ENCODE results near the gene CLPTM1.
"Not testable (repeated sequence)": the region's sequence is repeated elsewhere in the genome, so short reads cannot be mapped to it uniquely, and the experiment has no call there.

Gene CLPTM1

DNA sequence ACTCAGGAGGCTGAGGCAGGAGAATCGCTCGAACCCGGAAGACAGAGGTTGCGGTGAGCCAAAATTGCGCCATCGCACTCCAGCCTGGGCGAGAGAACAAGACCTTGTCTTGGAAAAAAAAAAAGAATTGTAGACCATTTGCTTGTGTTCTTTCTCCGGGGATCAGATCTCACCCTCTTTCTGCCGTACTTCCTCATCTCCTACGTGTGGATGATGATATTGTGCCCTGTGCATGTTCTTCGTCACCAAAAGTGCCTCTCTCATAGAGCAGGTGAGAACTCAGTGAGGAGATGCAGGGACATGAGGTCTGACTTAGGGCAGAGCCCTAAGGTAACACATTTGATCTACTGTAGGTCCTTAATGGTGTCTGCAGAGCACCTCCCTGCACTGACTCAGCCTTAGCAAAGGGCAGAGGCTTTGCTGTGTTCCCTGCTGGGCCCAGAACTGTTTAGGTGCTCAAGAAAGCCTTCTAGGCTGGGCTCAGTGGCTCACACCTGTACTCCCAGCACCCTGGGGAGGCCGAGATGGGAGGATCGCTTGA lies 8.1 kb upstream of the CLPTM1 start:
- DNase-seq: no peak

DNA sequence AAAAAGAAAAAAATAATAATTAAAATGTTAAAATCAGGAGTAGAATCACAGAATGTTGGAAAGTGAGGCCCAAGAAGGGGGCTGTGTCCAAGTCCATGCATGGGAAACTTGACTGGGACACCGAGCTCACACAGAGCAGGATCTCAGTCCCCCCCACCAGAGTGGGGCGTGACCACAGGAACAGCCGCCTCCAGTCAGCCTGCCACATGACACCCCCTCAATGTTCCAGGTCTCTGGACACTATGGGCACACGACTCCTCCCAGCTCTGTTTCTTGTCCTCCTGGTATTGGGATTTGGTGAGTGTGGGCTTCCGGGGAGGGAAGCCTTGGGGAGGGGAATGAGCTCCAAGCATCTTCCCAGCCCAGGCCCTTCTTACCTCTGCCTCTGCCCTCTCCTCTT lies 6.9 kb upstream of the CLPTM1 start:
- no peak for DNase-seq

DNA sequence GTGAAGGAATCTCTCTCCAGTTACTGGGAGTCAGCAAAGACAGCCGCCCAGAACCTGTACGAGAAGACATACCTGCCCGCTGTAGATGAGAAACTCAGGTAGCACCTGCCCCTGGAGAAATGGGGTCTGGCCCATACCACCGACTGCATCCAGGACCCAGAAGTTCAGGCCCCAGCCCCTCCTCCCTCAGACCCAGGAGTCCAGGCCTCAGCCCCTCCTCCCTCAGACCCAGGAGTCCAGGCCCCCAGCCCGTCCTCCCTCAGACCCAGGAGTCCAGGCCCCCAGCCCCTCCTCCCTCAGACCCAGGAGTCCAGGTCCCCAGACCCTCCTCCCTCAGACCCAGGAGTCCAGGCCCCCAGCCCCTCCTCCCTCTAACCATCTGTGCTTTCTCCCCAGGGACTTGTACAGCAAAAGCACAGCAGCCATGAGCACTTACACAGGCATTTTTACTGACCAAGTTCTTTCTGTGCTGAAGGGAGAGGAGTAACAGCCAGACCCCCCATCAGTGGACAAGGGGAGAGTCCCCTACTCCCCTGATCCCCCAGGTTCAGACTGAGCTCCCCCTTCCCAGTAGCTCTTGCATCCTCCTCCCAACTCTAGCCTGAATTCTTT lies 6.3 kb upstream of the CLPTM1 start:
- no peak for DNase-seq

DNA sequence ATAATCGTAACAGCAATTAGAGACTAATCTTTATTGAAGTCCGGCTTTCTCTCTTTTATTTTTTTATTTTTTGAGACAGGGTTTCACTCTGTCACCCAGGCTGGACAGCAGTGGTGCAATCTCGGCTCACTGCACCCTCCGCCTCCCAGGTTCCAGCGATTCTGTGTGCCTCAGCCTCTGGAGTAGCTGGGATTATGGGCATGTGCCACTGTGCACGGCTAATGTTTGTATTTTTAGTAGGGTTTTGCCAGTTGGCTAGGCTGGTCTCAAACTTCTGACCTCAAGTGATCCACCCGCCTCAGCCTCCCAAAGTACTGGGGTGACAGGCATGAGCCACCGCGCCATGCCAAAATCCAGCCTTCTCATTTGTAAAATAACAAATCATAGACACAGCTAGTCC lies 5.6 kb upstream of the CLPTM1 start:
- no peak for DNase-seq

DNA sequence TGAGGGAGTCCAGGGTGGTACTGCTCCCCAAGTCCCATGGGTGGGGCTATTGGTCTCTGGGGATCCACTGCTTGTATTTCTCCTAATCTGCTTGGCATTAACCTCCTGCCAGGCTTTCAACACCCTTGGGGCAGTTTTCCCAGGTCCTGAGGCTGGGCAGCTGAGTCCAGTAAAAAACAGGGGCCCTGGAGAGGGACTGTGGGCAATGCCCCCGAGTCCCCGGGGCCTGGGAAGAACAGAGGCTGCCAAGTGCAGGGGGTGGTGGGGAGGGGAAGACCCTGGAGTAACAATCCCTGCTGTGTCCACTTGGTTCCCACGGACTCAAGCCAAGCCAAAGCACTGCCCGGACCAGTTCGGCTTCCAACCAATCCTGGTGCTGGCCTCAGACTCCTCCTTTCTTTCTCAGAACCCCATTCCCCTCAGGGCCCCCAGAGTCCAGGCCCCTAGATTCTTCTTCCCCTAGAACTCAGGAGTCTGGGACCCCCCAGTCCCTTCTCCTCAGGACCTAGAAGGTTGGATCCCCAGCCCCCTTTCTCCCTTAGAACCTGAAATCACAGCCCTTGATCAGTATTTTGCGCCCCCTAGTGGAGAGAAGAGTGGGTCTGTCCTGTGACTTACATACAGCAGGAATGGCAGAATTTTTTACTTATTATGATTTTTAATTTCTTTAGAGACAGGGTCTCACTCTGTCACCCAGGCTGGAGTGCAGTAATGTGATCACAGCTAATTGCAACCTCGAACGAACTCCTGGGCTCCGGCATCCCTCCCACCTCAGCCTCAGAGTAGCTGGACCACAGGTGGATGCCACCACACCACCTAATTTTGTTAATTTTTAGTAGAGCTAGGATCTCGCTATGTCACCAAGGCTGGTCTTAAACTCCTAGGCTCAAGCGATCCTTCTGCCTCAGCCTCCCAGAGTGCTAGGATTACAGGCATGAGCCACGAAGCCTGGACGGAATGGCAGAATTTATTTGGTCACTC lies 3.7 kb upstream of the CLPTM1 start:
- no peak for DNase-seq

DNA sequence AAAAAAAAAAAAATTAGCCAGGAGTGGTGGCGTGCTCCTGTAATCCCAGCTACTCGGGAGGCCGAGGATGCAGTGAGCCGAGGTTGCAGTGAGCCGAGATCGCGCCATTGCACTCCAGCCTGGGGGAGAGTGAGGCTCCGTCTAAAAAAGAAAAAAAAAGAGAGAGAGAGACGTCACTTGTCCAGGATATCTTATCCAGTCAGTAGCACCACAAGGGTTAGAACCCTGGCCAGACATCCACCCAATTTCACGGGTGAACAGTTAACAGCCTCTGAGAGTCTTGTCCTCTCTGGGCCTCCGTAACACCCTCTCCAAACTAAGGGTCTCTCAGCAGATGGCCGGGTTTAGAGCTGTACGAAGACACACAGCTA lies 917 bp upstream of the CLPTM1 start:
- no peak for DNase-seq

- no peak for DNase-seq
Observed at GRCh38 chr19:44955505-44956439, 592 bp downstream of the CLPTM1 start.

DNA sequence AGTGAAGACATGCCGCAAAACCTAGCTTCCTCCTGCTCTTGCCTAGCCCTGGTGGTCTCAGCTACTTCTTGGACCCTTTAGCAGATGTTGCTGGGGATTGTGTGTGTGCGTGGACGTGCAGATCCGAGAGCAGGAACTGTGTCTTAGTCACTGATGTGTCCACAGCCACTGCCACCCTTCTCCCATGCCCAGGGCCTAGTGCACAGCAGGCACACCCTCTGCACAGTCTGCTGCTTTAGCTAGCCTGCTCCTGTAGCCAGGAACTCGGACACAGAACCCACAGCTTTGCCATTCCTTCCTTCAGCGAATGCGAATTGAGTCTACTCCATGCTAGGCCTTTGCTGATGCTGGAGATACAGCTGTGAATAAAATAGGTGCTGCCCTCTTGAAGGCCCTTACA lies 2.3 kb downstream of the CLPTM1 start:
- DNase-seq: no peak

- DNase-seq: no peak
Observed at GRCh38 chr19:44958090-44958489, 2.9 kb downstream of the CLPTM1 start.

- DNase-seq: no peak
Observed at GRCh38 chr19:44959691-44960090, 4.5 kb downstream of the CLPTM1 start.

- DNase-seq: no peak
Observed at GRCh38 chr19:44960906-44961728, 5.9 kb downstream of the CLPTM1 start.

- DNase-seq: no peak
Observed at GRCh38 chr19:44961821-44962220, 6.6 kb downstream of the CLPTM1 start.

GRCh38 chr19:44968118-44968517 lies 12.9 kb downstream of the CLPTM1 start:
- no peak for DNase-seq

DNA sequence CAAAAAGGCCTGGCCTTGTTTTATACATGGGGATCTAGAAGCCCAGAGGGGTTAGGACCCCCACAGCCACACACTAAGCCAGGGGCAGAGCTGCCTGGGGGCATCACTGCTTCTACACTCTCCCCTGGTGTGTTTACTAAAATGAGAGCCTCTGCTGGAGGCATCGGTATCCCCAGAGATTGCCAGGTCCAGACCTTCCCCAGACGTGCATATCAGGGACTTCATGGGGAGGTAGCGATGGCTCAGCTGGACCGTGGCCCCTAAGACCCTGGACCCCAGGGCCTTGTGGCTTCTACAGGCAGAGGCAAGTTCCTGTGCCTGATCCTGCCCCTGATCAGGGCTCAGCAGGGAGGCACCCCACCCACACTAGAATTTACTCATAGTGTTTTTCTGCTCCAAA lies 13.5 kb downstream of the CLPTM1 start:
- DNase-seq: no peak

GRCh38 chr19:44969437-44969836 lies 14.3 kb downstream of the CLPTM1 start:
- no peak for DNase-seq

GRCh38 chr19:44971451-44971850 lies 16.3 kb downstream of the CLPTM1 start:
- DNase-seq: not testable (repeated sequence)

DNA sequence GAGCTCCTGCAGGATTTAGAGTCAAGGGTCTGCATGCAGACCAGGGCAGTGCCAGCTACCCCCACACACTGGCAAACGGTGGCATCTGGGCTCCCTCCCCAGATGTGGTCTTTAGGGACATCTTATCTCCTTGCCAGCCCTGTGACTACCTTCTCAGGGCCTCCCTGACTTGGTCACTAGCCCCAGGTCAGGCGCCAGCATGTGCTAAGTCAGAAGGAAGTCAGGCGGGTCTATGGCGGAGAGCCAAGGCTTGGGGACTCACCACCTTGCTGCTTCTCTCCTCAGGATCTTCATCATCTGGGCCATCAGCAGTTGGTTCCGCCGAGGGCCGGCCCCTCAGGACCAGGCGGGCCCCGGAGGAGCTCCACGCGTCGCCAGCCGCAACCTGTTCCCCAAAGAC lies 17.6 kb downstream of the CLPTM1 start:
- no peak for DNase-seq

DNA sequence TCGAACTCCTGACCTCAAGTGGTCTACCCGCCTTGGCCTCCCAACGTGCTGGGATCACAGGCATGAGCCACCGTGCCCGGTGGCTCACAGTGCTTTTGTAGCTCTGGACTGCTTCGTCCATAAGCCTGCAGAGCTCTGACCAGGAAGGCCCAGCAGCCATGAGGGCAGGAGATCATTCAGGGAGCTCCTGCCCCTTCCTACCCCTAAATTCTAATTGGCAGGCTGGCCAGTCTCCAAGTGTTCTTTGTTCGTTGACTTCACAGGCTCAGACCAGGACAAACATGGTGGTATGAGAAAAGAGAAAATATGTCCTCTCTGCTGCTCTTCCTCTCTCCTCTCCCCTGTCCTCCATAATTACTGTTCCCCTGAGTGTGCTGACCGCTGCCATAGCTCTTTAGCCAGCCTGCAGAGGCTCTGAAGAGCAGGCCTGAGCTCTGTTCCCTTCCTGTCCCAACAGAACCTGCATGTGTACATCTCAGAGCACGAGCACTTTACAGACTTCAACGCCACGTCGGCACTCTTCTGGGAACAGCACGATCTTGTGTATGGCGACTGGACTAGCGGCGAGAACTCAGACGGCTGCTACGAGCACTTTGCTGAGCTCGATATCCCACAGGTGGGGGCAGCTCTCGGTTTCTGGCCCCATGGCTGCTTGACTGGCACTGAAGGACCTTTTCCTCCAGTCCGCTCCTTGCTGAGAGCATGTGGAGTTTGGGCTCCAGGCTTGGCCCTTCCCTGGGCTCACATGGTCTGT lies 19.0 kb downstream of the CLPTM1 start:
- DNase-seq: no peak

- DNase-seq: no peak
Observed at GRCh38 chr19:44974857-44975256, 19.7 kb downstream of the CLPTM1 start.

- DNase-seq: no peak
Observed at GRCh38 chr19:44975444-44975843, 20.3 kb downstream of the CLPTM1 start.

DNA sequence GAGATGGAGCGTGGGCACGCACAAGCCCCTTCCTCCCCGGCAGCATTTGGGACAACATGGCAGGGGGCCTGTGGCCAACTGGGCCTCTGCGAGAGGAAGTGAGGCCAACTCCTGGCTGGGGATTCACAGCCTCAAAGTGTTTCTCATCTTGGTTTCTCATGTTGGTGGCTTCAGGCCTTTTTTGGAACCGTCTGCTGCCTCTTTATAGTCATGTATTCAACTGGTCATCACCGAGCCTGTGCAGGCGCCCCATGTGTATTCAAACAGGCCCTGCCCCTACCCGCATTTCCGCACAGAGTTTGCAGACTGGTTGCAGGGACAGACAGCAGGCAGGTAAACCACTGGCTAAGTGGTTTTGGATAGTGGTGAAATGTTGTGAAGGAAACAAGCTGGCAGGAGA lies 28.8 kb downstream of the CLPTM1 start:
- DNase-seq: no peak
